Measurements from ENCODE around the gene SHROOM3. TPM values are rescaled to one million over a fixed set of nuclear protein-coding genes. Genes with fewer than 3 reads are reported as not detected.

Gene SHROOM3
- total RNA-seq, 3 donors from 2014 or later, result 105 to 263 (median 158) TPM

GRCh38 chr4:76610751-76611547 is 175.9 kb downstream of the SHROOM3 start:
- Histone ChIP-seq H3K4me1 (ENCODE audit: low read depth) (peaks cover 56% of the 10 kb centered on the region), H3K36me3 (ENCODE audit: low read depth) (no peaks in the 10 kb centered on the region), H3K9me3 (no peaks in the 10 kb centered on the region), H3K4me3 (no peak overlapping the region)
- intact Hi-C loops (cut with DNase I, micrococcal nuclease), result no loop called here
- ATAC-seq, result no peak
- TF ChIP-seq, protein P1, sequence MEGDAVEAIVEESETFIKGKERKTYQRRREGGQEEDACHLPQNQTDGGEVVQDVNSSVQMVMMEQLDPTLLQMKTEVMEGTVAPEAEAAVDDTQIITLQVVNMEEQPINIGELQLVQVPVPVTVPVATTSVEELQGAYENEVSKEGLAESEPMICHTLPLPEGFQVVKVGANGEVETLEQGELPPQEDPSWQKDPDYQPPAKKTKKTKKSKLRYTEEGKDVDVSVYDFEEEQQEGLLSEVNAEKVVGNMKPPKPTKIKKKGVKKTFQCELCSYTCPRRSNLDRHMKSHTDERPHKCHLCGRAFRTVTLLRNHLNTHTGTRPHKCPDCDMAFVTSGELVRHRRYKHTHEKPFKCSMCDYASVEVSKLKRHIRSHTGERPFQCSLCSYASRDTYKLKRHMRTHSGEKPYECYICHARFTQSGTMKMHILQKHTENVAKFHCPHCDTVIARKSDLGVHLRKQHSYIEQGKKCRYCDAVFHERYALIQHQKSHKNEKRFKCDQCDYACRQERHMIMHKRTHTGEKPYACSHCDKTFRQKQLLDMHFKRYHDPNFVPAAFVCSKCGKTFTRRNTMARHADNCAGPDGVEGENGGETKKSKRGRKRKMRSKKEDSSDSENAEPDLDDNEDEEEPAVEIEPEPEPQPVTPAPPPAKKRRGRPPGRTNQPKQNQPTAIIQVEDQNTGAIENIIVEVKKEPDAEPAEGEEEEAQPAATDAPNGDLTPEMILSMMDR (IDR thresholded peaks at IDR 0.05), result no peak
- no peak for DNase-seq

DNA sequence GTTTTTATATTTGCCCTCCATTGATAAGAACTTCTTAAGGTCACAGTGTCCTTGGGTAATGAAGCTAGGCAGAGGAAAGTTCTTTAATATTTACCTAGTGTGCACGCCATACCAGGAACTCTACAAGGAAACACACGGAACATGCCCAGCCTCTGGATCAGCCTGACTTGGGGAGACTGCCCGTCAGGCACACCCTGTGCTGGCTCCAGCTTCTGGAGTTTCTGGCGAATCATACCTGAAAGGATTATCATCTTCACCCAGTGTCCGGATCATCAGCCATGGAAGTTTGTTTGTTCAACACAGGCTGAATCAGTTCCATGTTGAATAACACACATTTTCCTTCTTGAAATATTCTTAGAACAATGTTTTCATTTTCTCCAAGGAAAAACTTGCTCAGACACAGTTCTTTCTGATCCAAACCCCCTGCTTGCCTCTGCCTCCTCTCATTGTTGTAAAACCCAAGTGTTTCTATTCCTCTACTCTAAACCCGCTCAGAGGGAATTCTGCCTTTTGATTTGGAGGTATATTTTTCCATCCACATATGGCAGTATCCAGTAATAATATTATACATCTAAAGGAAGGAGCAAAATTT is 176.7 kb downstream of the SHROOM3 start:
- peaks cover 54% of the 10 kb centered on the region for H3K4me1 ChIP-seq (ENCODE audit: low read depth)
- TF ChIP-seq, protein P1 (IDR thresholded peaks at IDR 0.05), result no peak
- no peak overlapping the region for H3K4me3 ChIP-seq
- peak; percentile 78 to 80 (median 79) for DNase-seq
- H3K9me3 ChIP-seq, result no peaks in the 10 kb centered on the region
- no peaks in the 10 kb centered on the region for H3K36me3 ChIP-seq (ENCODE audit: low read depth)
- ATAC-seq, result peak; percentile 94
- intact Hi-C loops (cut with DNase I, micrococcal nuclease), result no loop called here

- Histone ChIP-seq H3K4me1 (ENCODE audit: low read depth) (peaks cover 34% of the 10 kb centered on the region), H3K36me3 (ENCODE audit: low read depth) (no peaks in the 10 kb centered on the region), H3K4me3 (no peak overlapping the region), H3K9me3 (no peaks in the 10 kb centered on the region)
- intact Hi-C loops (cut with DNase I, micrococcal nuclease), result no loop called here
- ATAC-seq (no peak), DNase-seq (no peak)
- TF ChIP-seq, protein P1 (IDR thresholded peaks at IDR 0.05), result no peak
These were observed 179.6 kb downstream of the SHROOM3 start for GRCh38 chr4:76614589-76614988.

DNA sequence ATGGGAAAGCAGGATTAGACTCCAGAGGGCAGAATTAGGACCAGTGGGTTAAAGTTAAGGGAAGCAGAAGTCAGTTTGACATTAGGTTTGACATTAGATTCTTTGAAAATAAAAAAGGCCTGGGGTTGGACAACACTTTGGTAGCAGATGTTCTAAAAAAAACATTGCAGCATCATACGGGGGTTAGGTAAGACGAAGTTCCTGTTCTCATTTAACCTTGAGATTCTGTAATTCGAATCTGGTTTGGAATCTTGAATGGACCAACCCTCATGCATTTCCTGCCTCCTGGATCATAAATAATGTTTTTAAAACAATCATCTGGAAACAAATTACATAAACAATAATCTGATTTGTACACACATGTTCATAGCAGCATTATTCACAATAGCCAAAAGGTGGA is 181.0 kb downstream of the SHROOM3 start:
- intact Hi-C loops (cut with DNase I, micrococcal nuclease), result no loop called here
- no peak for ATAC-seq
- TF ChIP-seq, protein P1 (IDR thresholded peaks at IDR 0.05), result no peak

DNA sequence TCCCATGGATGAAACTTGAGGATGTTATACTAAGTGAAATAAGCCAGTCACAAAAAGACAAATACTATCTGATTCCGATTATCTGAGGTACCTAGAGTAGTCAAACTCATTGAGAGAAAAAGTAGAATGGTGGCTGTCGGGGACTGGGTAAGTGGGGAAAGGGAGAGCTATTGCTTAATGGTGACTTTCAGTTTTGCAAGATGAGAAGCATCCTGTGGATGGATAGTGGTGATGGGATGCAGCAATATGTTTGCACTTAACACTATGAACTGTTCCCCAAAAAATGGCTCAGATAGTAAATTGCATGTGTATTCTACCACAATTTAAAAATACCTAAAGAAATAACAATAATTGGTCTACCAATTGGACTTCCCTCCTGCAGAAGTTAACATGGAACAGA is 181.5 kb downstream of the SHROOM3 start:
- ATAC-seq, result no peak
- intact Hi-C loops (cut with DNase I, micrococcal nuclease), result no loop called here
- H3K4me1 ChIP-seq (ENCODE audit: low read depth), result peaks cover 24% of the 10 kb centered on the region
- no peak for DNase-seq
- H3K9me3 ChIP-seq, result no peaks in the 10 kb centered on the region
- H3K36me3 ChIP-seq (ENCODE audit: low read depth), result no peaks in the 10 kb centered on the region
- H3K4me3 ChIP-seq, result no peak overlapping the region
- TF ChIP-seq, protein P1 (IDR thresholded peaks at IDR 0.05), result no peak

More for the DNA sequence above, 181.0 kb downstream of the SHROOM3 start:
- Histone ChIP-seq H3K9me3 (no peaks in the 10 kb centered on the region), H3K4me3 (no peak overlapping the region), H3K36me3 (ENCODE audit: low read depth) (no peaks in the 10 kb centered on the region), H3K4me1 (ENCODE audit: low read depth) (peaks cover 25% of the 10 kb centered on the region)
- no peak for DNase-seq

Measured in mucosa of descending colon (tissue), 3 donors.